Cardiac fibroblast (primary cell): ENCODE results near the gene KBTBD12.
A peak's percentile ranks its signal among the peaks of the same experiment; 100 is the strongest.

ENCODE experiments used
- DNase-seq, 2 donors: peaks; one replicate each; pipeline versions ENCODE4 v3.0.0 to v3.0.0-alpha.2; 2010; ENCODE audit warnings: low read depth in 2 of 2
- H3K4me3 ChIP-seq, 2 donors: replicated peaks in 1 of 2; 1 replicate in 1 of 2; 2 replicates in 1 of 2; pipeline ENCODE4 v1.5.1; 2011; ENCODE audit warnings: low read depth in 2 of 2, low read length in 2 of 2, mild to moderate bottlenecking in 2 of 2, moderate library complexity in 1 of 2
- TF ChIP-seq, protein P1 (sequence below): IDR thresholded peaks from one replicate; pipeline ENCODE4 v1.5.1; 2011; ENCODE audit warnings: low read depth, mild to moderate bottlenecking, low read length, inconsistent platforms

Gene KBTBD12

DNA sequence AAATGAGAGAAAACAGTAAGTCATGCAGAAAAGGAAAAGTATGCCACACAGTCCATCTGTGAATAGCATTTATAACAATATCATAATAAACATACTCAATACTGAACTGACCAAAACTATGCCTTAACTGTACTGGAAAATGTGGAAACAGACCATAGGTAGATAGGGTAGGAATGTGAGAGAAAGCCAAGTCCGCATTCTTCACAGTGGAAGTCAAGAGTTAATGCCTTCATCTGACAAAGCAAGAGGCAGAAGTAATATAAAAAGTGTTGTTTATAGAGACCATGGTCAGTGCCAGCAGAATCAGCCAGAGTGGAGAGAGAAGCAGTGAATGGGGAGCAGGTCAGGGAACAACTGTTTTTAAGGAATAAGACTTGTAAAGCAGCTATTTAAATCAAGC lies 52.3 kb downstream of the KBTBD12 start:
- no peak overlapping the region for H3K4me3 ChIP-seq
- TF ChIP-seq, protein P1, sequence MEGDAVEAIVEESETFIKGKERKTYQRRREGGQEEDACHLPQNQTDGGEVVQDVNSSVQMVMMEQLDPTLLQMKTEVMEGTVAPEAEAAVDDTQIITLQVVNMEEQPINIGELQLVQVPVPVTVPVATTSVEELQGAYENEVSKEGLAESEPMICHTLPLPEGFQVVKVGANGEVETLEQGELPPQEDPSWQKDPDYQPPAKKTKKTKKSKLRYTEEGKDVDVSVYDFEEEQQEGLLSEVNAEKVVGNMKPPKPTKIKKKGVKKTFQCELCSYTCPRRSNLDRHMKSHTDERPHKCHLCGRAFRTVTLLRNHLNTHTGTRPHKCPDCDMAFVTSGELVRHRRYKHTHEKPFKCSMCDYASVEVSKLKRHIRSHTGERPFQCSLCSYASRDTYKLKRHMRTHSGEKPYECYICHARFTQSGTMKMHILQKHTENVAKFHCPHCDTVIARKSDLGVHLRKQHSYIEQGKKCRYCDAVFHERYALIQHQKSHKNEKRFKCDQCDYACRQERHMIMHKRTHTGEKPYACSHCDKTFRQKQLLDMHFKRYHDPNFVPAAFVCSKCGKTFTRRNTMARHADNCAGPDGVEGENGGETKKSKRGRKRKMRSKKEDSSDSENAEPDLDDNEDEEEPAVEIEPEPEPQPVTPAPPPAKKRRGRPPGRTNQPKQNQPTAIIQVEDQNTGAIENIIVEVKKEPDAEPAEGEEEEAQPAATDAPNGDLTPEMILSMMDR, result no peak
- no peak for DNase-seq

DNA sequence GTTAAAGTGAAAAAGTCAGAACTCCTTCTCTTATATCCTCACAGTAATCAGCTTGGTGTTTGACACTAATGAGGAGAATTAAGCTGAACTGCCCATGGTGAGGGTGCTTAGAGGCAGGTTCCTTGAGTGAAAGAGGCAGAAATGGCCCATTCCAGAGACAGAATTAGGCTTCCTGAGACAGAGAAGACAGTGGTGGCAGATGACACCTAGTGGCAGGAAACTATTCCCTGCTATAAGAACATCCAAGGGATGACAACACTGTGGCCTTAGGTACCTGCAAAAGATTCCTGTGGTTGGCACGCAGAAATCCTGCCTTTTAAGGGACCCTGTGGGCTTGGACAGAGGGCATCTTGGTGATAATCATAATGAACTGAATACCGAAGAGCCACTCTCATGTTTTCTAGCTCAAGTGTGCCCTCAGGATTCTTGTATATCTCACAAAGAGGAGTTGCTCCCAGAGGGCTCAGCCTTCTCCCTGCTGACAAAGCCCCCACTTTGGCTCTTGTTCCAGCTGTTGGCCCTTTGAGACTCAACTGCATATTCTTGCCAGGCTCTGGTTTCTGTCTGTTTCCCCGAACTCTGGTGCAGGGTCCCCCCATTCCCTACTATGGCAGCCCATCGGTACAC lies 56.0 kb downstream of the KBTBD12 start:
- DNase-seq, result peak; percentile 70 to 77
- TF ChIP-seq, protein P1, result peak; percentile 80
- H3K4me3 ChIP-seq, result no peak overlapping the region

DNA sequence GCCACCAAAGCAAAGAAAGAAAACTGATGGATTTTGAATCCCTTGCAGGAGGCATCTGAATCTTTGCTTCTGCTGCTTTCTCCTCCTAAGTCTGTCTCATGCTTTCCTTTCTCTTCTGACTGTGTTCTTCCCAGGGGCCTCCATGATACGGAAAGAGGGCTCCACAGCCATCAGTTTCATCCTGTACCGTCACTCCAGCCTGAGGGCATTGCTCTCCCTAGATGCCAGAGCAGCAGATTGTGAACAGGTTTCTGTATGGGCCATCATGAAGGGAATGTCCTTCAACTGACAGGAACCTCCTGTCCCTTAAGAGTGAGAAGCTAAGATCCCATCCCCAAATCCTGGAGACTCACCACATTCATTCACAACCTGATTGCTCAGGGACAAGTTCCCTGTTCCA lies 59.2 kb downstream of the KBTBD12 start:
- H3K4me3 ChIP-seq, result no peak overlapping the region
- no peak for DNase-seq
- TF ChIP-seq, protein P1, result no peak

DNA sequence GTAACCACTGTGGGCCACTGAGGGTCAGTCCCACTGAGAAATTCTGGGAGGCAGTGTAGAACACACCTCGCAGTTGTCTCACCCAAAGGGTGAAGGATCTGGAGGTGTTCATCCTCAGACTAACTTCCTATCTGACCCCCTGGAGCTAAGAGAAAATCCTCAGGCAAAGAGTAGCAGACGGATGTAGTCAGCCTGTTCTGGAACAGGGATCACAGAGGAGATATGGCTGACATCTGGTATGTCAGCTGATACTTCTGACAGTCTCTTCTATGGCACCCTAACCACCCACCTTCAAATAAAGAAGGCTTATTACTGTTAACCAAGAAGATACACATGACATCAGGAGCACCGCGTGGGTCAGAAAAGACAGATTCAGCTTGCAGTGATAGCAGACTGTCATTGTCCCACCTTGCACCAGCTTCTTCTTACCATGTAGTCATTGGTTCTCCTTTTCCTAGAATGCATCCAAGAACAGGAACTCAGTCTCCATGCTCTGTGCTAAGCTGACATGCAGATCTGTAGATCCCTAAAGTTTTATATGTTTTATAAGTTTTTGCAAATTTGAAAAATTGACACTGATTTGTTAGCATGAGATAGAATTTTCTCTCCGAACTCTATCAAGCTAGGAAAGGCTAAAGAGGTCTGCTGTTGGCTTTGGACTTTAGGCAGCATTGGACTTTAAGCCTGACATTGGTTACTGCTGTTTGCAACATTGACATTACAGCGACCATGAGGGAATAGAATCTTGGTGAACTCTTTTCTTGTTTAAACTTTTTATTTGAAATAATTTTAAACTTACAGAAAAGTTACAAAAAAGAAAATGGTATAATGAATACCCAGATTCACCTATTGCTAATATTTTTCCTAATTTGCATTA lies 60.4 kb downstream of the KBTBD12 start:
- TF ChIP-seq, protein P1, result no peak
- H3K4me3 ChIP-seq, result no peak overlapping the region
- DNase-seq, result no peak

DNA sequence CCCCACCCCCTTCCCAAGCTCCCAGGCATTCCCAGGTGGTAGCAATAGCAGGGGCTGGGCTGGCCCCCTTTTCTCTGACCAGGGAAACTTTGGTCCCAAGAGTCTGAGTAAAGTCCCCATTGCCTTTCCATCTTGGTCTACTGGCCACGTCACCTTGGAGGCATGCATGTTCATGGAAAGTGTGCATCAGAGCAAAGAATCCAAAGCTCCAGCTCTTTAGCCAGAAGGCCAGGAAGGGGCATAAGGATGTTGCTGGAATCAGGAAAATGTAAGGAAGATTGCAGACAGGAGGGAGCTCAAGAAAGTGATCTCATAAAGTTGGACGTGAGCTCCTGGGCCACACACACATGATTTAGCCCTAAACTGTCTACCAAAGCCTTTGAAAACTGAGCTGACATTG lies 63.6 kb downstream of the KBTBD12 start:
- TF ChIP-seq, protein P1, result no peak
- DNase-seq, result no peak
- H3K4me3 ChIP-seq, result no peak overlapping the region

DNA sequence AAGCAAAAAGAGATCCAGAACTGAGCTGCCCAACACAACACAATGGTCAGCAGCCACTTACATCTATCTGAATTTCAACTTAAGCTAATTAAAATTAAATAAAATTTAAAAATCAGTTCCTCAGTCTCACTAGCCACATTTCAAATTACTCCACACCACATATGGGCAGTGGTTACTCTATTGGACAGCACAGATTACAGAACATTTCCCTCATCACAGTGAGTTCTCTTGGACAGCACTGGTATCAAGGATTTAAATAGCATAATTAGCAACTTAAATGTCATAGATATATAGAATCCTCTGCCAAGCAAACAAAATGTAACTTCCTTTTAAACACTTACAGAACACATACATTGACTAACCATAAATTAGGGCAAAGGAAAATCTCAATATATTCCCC lies 64.4 kb downstream of the KBTBD12 start:
- no peak for DNase-seq
- TF ChIP-seq, protein P1, result no peak
- H3K4me3 ChIP-seq, result no peak overlapping the region
